ENCODE data around the gene SH3TC2. TPM values are rescaled to one million over a fixed set of nuclear protein-coding genes. Genes with fewer than 3 reads are reported as not detected.

The SH3TC2 gene
- total and polyA plus RNA-seq, 10 of the 15 experiments (the other 5 are each of a cell fraction or from before 2014, with no cell fraction given): not detected

GRCh38 chr5:149110406-149110805 lies 47.5 kb upstream of the SH3TC2 start:
- no peaks in the 10 kb centered on the region for H3K79me2 ChIP-seq (ENCODE audit: control insufficient read depth, insufficient read depth, low read length)
- H2AFZ ChIP-seq (ENCODE audit: control insufficient read depth, low read depth, low read length): no peak overlapping the region
- CTCF ChIA-PET: no interaction called here
- ATAC-seq (no peak), DNase-seq (ENCODE audit: low read depth, low spot score) (no peak), FAIRE-seq (no peak)
- BruUV-seq (replicated peaks): no TSS peak
- no peaks in the 10 kb centered on the region for H4K20me1 ChIP-seq (ENCODE audit: control insufficient read depth, insufficient read depth)
- H3K27ac ChIP-seq (ENCODE audit: control insufficient read depth, insufficient read depth): no peak overlapping the region
- H3K9ac ChIP-seq (ENCODE audit: control insufficient read depth, insufficient read depth, low read length): no peak overlapping the region
- TF ChIP-seq HDAC6 (IDR thresholded peaks at IDR 0.05; ENCODE audit: unreplicated experiment) (no peak), NR2C2 (IDR thresholded peaks at IDR 0.05; ENCODE audit: borderline replicate concordance, control insufficient read depth, insufficient read length, low read depth) (no peak), CEBPZ (IDR thresholded peaks at IDR 0.05; ENCODE audit: low read depth, low read length) (no peak), DPF2 (IDR thresholded peaks at IDR 0.05) (no peak), ETV6 (conservative IDR thresholded peaks at IDR 0.05 in 1 of 2, IDR thresholded peaks at IDR 0.05 in 1 of 2; ENCODE audit: borderline replicate concordance in 1 of 2, low read depth in 1 of 2) (no peak), USF1 (IDR thresholded peaks at IDR 0.05; ENCODE audit: borderline replicate concordance, extremely low read length, insufficient read depth, low read depth, low read length) (no peak), EP300 (IDR thresholded peaks at IDR 0.05; ENCODE audit: borderline replicate concordance in 1 of 2, control insufficient read depth in 1 of 2, low read depth in 2 of 2, low read length in 2 of 2) (no peak), ZNF24 (IDR thresholded peaks at IDR 0.05) (no peak), EED (IDR thresholded peaks at IDR 0.05; ENCODE audit: low read depth) (no peak)
- TF ChIP-seq, protein P1, sequence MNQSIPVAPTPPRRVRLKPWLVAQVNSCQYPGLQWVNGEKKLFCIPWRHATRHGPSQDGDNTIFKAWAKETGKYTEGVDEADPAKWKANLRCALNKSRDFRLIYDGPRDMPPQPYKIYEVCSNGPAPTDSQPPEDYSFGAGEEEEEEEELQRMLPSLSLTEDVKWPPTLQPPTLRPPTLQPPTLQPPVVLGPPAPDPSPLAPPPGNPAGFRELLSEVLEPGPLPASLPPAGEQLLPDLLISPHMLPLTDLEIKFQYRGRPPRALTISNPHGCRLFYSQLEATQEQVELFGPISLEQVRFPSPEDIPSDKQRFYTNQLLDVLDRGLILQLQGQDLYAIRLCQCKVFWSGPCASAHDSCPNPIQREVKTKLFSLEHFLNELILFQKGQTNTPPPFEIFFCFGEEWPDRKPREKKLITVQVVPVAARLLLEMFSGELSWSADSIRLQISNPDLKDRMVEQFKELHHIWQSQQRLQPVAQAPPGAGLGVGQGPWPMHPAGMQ (IDR thresholded peaks at IDR 0.05; ENCODE audit: borderline replicate concordance): no peak
- H3K9me3 ChIP-seq (replicated peaks; ENCODE audit: control insufficient read depth, insufficient read depth, low read length): no peaks in the 10 kb centered on the region
- SMC1A ChIA-PET (ENCODE audit: uncharacterized antibody, unreplicated experiment): interaction anchor here (0.8 kb wide), 1 partner anchor 376 kb away, joined by 3 read pairs; no protein-coding TSS in a partner anchor
- RAD21 ChIA-PET (ENCODE audit: unreplicated experiment): no interaction called here
- no peaks in the 10 kb centered on the region for H3K36me3 ChIP-seq (ENCODE audit: control insufficient read depth in 2 of 2, insufficient read depth in 2 of 2, low read length in 1 of 2)
- no peak overlapping the region for H3K4me2 ChIP-seq (ENCODE audit: control insufficient read depth, insufficient read depth)
- no peaks in the 10 kb centered on the region for H3K4me1 ChIP-seq (ENCODE audit: control insufficient read depth, insufficient read depth, low read length)
- WGBS (ENCODE audit: insufficient coverage, insufficient replicate concordance, low lambda C conversion rate, missing lambda C conversion rate): 33% methylated on average over 4 of the region's 4 CpGs
- H3K4me3 ChIP-seq: no peak overlapping the region
- intact Hi-C loops (cut with micrococcal nuclease; ENCODE audit: unreplicated experiment): loop anchor here (5.0 kb wide), 1 partner anchor 668 kb away; no protein-coding TSS in a partner anchor
- POLR2A ChIA-PET: no interaction called here
- H3K27me3 ChIP-seq (replicated peaks in 1 of 2; ENCODE audit: control insufficient read depth in 2 of 2, insufficient read depth in 2 of 2, low read length in 1 of 2): no peaks in the 10 kb centered on the region
- in situ Hi-C loops (cut with MboI): loop anchor here (10.0 kb wide), 1 partner anchor 376 kb away; no protein-coding TSS in a partner anchor

All from GM12878 (cell line).